GM23248 (cell line): ENCODE measurements around the gene CRHR2.

Source experiments
- EZH2 ChIP-seq: fragments of 200-600 bp; sonication (generic); IDR thresholded peaks from 2 replicates; pipeline ENCODE4 v1.6.1; 2018; ENCODE audit warnings: antibody characterized with exemption, mild to moderate bottlenecking; ENCODE audit not compliant: insufficient read depth, poor library complexity, severe bottlenecking
- EZH2phosphoT487 ChIP-seq: fragments of 200-600 bp; sonication (generic); IDR thresholded peaks from 2 replicates; pipeline ENCODE4 v1.6.1; 2018; ENCODE audit warnings: antibody characterized with exemption, moderate library complexity, mild to moderate bottlenecking, low read depth; ENCODE audit not compliant: insufficient read depth

DNA sequence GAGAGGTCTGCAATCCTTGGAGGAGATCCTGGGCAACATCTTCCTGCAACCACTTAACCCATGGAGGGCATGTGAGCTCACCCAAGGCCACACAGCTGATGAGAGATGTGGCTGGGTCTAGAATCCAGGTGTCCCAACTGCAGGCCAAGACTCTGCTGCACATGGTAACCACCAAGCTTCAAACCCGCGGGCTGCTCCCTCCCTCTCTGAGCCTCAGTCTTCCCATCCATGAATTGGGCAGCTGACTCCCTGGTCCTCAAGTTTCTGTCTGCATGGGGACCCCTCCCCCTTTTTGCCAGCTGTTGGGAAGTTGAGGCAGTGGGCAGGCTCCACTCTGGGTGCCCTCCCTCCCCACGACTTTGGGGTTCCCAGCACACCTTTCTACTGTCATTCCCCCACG is 48.7 kb upstream of the CRHR2 start:
- TF ChIP-seq EZH2: no peak
- no peak for TF ChIP-seq EZH2phosphoT487
